SK-N-SH treated with all-trans-retinoic acid at 6 μM for 48 hours (cell line): ENCODE data around the gene ZNF37A.

Source experiments
- ATAC-seq: fragments of 200-7000 bp; cut with Tn5 transposase; 3 replicates; pipeline ENCODE4 v1.9.1; 2020; ENCODE audit warnings: mild to moderate bottlenecking, moderate library complexity
- ARNTL ChIP-seq: fragments of 450-650 bp; formaldehyde crosslinking; IDR thresholded peaks from 2 replicates; pipeline ENCODE4 v1.5.0; 2020; ENCODE audit warnings: low read depth, mild to moderate bottlenecking, moderate library complexity, borderline replicate concordance
- BACH2 ChIP-seq: fragments of 250-450 bp; sonication (Bioruptor Pico); IDR thresholded peaks from 2 replicates; pipeline ENCODE4 v1.9.0; 2021; ENCODE audit warnings: mild to moderate bottlenecking, borderline replicate concordance
- CREB5 ChIP-seq: fragments of 250-450 bp; sonication (Bioruptor Pico); IDR thresholded peaks from 2 replicates; pipeline ENCODE4 v1.5.1; 2020; ENCODE audit warnings: low read depth, mild to moderate bottlenecking, moderate library complexity
- ESRRG ChIP-seq: fragments of 250-450 bp; sonication (Bioruptor Pico); IDR thresholded peaks from 2 replicates; pipeline ENCODE4 v1.6.1; 2021; ENCODE audit warnings: mild to moderate bottlenecking
- GLIS3 ChIP-seq: fragments of 250-450 bp; sonication (Bioruptor Pico); IDR thresholded peaks from 2 replicates; pipeline ENCODE4 v1.5.0; 2020; ENCODE audit warnings: mild to moderate bottlenecking, moderate library complexity
- ISL1 ChIP-seq: fragments of 250-450 bp; sonication (Bioruptor Pico); IDR thresholded peaks from 2 replicates; pipeline ENCODE4 v2.1.2; 2022; ENCODE audit warnings: mild to moderate bottlenecking, moderate library complexity
- OSR1 ChIP-seq: fragments of 250-450 bp; sonication (Bioruptor Pico); IDR thresholded peaks from 2 replicates; pipeline ENCODE4 v1.8.0; 2022; ENCODE audit warnings: moderate library complexity, mild to moderate bottlenecking, inconsistent platforms
- POU6F1 ChIP-seq: fragments of 250-450 bp; sonication (Bioruptor Pico); IDR thresholded peaks from 2 replicates; pipeline ENCODE4 v1.8.0; 2021; ENCODE audit warnings: low read depth, mild to moderate bottlenecking, moderate library complexity, borderline replicate concordance
- PPARA ChIP-seq: fragments of 250-450 bp; sonication (Bioruptor Pico); IDR thresholded peaks from 2 replicates; pipeline ENCODE4 v1.5.0; 2020; ENCODE audit warnings: mild to moderate bottlenecking, borderline replicate concordance
- RARB ChIP-seq: fragments of 250-450 bp; sonication (Bioruptor Pico); IDR thresholded peaks from 2 replicates; pipeline ENCODE4 v1.8.0; 2021; ENCODE audit warnings: mild to moderate bottlenecking, moderate library complexity
- SNAI2 ChIP-seq: fragments of 250-450 bp; sonication (Bioruptor Pico); IDR thresholded peaks from 2 replicates; pipeline ENCODE4 v1.5.0; 2020; ENCODE audit warnings: mild to moderate bottlenecking, moderate library complexity
- TCF4 ChIP-seq: fragments of 250-450 bp; sonication (Bioruptor Pico); IDR thresholded peaks from 2 replicates; pipeline ENCODE4 v1.8.0; 2021; ENCODE audit warnings: mild to moderate bottlenecking, moderate library complexity, borderline replicate concordance
- TOX ChIP-seq: fragments of 250-450 bp; sonication (Bioruptor Pico); IDR thresholded peaks from 2 replicates; pipeline ENCODE4 v1.8.0; 2021; ENCODE audit warnings: mild to moderate bottlenecking, moderate library complexity, borderline replicate concordance
- ZC3H10 ChIP-seq: fragments of 250-450 bp; sonication (Bioruptor Pico); IDR thresholded peaks from 2 replicates; pipeline ENCODE4 v1.5.1; 2021; ENCODE audit warnings: mild to moderate bottlenecking, moderate library complexity
- ZFP3 ChIP-seq: fragments of 250-450 bp; sonication (Bioruptor Pico); IDR thresholded peaks from 2 replicates; pipeline ENCODE4 v1.5.0; 2020; ENCODE audit warnings: mild to moderate bottlenecking, moderate library complexity
- ZFP30 ChIP-seq: fragments of 450-650 bp; formaldehyde crosslinking; IDR thresholded peaks from 2 replicates; pipeline ENCODE4 v1.5.0; 2022; ENCODE audit warnings: mild to moderate bottlenecking, moderate library complexity
- ZNF565 ChIP-seq: fragments of 450-650 bp; formaldehyde crosslinking; conservative IDR thresholded peaks from 2 replicates; pipeline ENCODE4 v1.5.0; 2020; ENCODE audit warnings: low read depth, mild to moderate bottlenecking, moderate library complexity
- ZNF70 ChIP-seq: fragments of 450-650 bp; formaldehyde crosslinking; IDR thresholded peaks from 2 replicates; pipeline ENCODE4 v1.5.0; 2020; ENCODE audit warnings: mild to moderate bottlenecking, moderate library complexity
- ZNF8 ChIP-seq: fragments of 450-650 bp; formaldehyde crosslinking; IDR thresholded peaks from 2 replicates; pipeline ENCODE4 v1.5.0; 2020; ENCODE audit warnings: mild to moderate bottlenecking, moderate library complexity
- TF ChIP-seq, protein P1 (sequence below): fragments of 250-450 bp; sonication (Bioruptor Pico); IDR thresholded peaks from 2 replicates; pipeline ENCODE4 v1.8.0; 2020; ENCODE audit warnings: mild to moderate bottlenecking, moderate library complexity, borderline replicate concordance
- TF ChIP-seq, protein P2 (sequence below): fragments of 250-450 bp; sonication (Bioruptor Pico); IDR thresholded peaks from 2 replicates; pipeline ENCODE4 v1.5.0; 2020; ENCODE audit warnings: mild to moderate bottlenecking, moderate library complexity

The ZNF37A gene

DNA sequence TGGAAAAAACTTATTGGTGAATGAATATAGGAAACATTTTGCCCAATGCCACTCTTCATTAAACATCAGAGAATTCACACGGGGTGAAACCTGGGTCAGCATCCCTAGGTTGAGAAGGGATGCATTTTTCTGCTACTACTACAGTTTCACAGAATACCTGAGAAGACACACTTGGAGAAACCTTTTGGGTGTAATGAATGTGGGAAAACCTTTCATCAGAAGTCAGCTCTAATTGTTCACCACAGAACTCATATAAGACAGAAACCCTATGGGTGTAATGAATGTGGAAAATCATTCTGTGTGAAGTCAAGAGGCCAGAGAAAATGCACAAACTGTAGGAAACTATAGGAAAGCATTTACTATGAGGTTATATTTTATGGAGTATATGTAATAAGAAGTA is 24.9 kb downstream of the ZNF37A start:
- no peak for ATAC-seq
- TF ChIP-seq ESRRG (no peak), TCF4 (no peak), POU6F1 (CRISPR knock-in tag) (no peak), ZNF70 (CRISPR knock-in tag) (no peak), ZNF565 (CRISPR knock-in tag) (no peak), CREB5 (CRISPR knock-in tag) (no peak), ZFP3 (CRISPR knock-in tag) (no peak), ZC3H10 (CRISPR knock-in tag) (no peak), SNAI2 (CRISPR knock-in tag) (no peak), GLIS3 (no peak), OSR1 (CRISPR knock-in tag) (no peak), TOX (CRISPR knock-in tag) (no peak), BACH2 (CRISPR knock-in tag) (no peak), PPARA (CRISPR knock-in tag) (no peak), ZFP30 (CRISPR knock-in tag) (no peak)
- TF ChIP-seq, protein P1, sequence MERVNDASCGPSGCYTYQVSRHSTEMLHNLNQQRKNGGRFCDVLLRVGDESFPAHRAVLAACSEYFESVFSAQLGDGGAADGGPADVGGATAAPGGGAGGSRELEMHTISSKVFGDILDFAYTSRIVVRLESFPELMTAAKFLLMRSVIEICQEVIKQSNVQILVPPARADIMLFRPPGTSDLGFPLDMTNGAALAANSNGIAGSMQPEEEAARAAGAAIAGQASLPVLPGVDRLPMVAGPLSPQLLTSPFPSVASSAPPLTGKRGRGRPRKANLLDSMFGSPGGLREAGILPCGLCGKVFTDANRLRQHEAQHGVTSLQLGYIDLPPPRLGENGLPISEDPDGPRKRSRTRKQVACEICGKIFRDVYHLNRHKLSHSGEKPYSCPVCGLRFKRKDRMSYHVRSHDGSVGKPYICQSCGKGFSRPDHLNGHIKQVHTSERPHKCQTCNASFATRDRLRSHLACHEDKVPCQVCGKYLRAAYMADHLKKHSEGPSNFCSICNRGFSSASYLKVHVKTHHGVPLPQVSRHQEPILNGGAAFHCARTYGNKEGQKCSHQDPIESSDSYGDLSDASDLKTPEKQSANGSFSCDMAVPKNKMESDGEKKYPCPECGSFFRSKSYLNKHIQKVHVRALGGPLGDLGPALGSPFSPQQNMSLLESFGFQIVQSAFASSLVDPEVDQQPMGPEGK (CRISPR knock-in tag), result no peak

- no peak for ATAC-seq
- no peak for TF ChIP-seq ZNF565 (CRISPR knock-in tag)
- TF ChIP-seq TOX (CRISPR knock-in tag), result no peak
- TF ChIP-seq RARB (CRISPR knock-in tag), result no peak
- no peak for TF ChIP-seq ARNTL
- TF ChIP-seq SNAI2 (CRISPR knock-in tag), result no peak
- TF ChIP-seq, protein P2, sequence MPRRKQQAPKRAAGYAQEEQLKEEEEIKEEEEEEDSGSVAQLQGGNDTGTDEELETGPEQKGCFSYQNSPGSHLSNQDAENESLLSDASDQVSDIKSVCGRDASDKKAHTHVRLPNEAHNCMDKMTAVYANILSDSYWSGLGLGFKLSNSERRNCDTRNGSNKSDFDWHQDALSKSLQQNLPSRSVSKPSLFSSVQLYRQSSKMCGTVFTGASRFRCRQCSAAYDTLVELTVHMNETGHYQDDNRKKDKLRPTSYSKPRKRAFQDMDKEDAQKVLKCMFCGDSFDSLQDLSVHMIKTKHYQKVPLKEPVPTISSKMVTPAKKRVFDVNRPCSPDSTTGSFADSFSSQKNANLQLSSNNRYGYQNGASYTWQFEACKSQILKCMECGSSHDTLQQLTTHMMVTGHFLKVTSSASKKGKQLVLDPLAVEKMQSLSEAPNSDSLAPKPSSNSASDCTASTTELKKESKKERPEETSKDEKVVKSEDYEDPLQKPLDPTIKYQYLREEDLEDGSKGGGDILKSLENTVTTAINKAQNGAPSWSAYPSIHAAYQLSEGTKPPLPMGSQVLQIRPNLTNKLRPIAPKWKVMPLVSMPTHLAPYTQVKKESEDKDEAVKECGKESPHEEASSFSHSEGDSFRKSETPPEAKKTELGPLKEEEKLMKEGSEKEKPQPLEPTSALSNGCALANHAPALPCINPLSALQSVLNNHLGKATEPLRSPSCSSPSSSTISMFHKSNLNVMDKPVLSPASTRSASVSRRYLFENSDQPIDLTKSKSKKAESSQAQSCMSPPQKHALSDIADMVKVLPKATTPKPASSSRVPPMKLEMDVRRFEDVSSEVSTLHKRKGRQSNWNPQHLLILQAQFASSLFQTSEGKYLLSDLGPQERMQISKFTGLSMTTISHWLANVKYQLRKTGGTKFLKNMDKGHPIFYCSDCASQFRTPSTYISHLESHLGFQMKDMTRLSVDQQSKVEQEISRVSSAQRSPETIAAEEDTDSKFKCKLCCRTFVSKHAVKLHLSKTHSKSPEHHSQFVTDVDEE (CRISPR knock-in tag), result no peak
- no peak for TF ChIP-seq ZNF8 (CRISPR knock-in tag)
- TF ChIP-seq ZC3H10 (CRISPR knock-in tag), result no peak
- TF ChIP-seq ISL1 (CRISPR knock-in tag), result no peak
- no peak for TF ChIP-seq BACH2 (CRISPR knock-in tag)
- no peak for TF ChIP-seq OSR1 (CRISPR knock-in tag)
These were observed 33.7 kb downstream of the ZNF37A start for GRCh38 chr10:38127812-38128211.

DNA sequence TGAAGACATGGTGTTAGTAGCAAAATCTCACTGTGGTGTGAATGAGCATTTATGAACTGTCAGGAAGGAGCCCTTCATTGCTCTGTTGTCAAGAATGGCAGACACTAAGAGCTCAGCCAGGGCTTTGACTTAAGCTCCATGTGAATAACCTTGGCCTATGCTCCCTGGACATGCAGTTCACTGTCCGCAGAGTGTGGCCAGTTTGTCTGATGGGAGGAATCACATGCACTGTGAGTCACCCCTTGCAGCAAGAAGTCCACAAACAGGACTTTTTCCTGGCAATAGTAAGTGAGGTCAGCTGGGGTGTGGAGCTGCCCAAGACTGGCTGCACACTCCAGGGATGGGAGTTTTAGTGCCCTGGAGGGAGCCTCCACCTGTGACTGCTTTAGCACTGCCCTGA is 49.5 kb downstream of the ZNF37A start:
- ATAC-seq, result no peak
- TF ChIP-seq, protein P2 (CRISPR knock-in tag), result no peak
- TF ChIP-seq, protein P1 (CRISPR knock-in tag), result no peak
- no peak for TF ChIP-seq RARB (CRISPR knock-in tag)
- no peak for TF ChIP-seq ZNF70 (CRISPR knock-in tag)
- TF ChIP-seq ARNTL, result no peak
- TF ChIP-seq ISL1 (CRISPR knock-in tag), result no peak
